Thoracic aorta (tissue), 2 donors: ENCODE measurements around the gene NCOA3. TPM values are rescaled to one million over a fixed set of nuclear protein-coding genes. Genes with fewer than 3 reads are reported as not detected.

Experiments used
- ATAC-seq: fragments of 150-250 bp; one replicate; pipeline ENCODE4 v1.8.0; 2017; ENCODE audit warnings: low read depth; ENCODE audit not compliant: insufficient number of reproducible peaks, low FRiP score
- DNase-seq: peaks from one replicate; pipeline ENCODE4 v3.0.0-alpha.2; 2020; ENCODE audit warnings: low spot score
- H3K27ac ChIP-seq, 2 donors: fragments of 200-600 bp; sonication (generic); 1 replicate in 1 of 2; 2 replicates in 1 of 2; pipeline ENCODE4 v1.5.1; 2016; ENCODE audit warnings: mild to moderate bottlenecking in 2 of 2, moderate library complexity in 2 of 2
- H3K27me3 ChIP-seq: fragments of 200-600 bp; sonication (generic); replicated peaks from 2 replicates; pipeline ENCODE4 v1.6.0; 2016; ENCODE audit warnings: mild to moderate bottlenecking; ENCODE audit not compliant: insufficient read depth
- H3K36me3 ChIP-seq: fragments of 200-600 bp; sonication (generic); one replicate; pipeline ENCODE4 v1.5.1; 2016
- H3K4me1 ChIP-seq, 2 donors: fragments of 200-600 bp; sonication (generic); 1 replicate in 1 of 2; 2 replicates in 1 of 2; pipeline versions ENCODE4 v1.5.1 to v1.6.0; 2016; ENCODE audit warnings: low read depth in 2 of 2, mild to moderate bottlenecking in 1 of 2; ENCODE audit not compliant: control insufficient read depth in 1 of 2
- H3K4me3 ChIP-seq: fragments of 200-600 bp; sonication (generic); 2 replicates; pipeline ENCODE4 v1.5.1; 2016; ENCODE audit warnings: mild to moderate bottlenecking
- H3K9me3 ChIP-seq: fragments of 200-600 bp; sonication (generic); 2 replicates; pipeline ENCODE4 v1.5.1; 2016
- total RNA-seq, 2 donors: library from RNA; depleted of rRNA; stranded (reverse); fragments of >200 nt; gene quantifications; one replicate each; pipeline versions ENCODE4 v1.1.0 to v1.2.3, GENCODE V29; 2016
- TF ChIP-seq, protein P1 (sequence below): fragments of 200-600 bp; sonication (generic); IDR thresholded peaks from one replicate; pipeline ENCODE4 v1.5.1; 2019; ENCODE audit warnings: antibody characterized with exemption

NCOA3 gene
- total RNA-seq, 2 donors from 2014 or later: 44.3 to 68.1 TPM

DNA sequence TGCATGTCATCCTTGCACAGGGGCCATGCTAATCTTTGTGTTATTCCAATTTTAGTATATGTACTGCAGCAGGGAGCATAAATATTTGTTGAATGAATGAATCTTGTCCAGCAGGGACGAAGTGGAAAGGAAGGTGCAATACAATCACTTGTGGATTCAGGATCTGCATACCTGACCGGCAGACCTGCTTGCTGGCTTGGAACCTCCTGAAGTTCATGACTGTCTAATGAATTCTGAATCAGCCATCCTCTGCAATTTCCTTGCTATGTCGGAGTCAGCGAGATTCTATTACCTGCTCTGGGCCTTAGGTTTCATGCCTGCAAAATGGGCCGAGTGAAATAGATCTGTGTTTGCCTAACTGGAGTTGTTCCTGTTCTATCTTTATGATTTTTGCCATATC is 17.4 kb upstream of the NCOA3 start:
- Histone ChIP-seq H3K27ac (no peak overlapping the region), H3K4me3 (no peak overlapping the region), H3K27me3 (no peaks in the 10 kb centered on the region), H3K36me3 (no peaks in the 10 kb centered on the region), H3K9me3 (no peaks in the 10 kb centered on the region), H3K4me1 (no peaks in the 10 kb centered on the region)
- TF ChIP-seq, protein P1, sequence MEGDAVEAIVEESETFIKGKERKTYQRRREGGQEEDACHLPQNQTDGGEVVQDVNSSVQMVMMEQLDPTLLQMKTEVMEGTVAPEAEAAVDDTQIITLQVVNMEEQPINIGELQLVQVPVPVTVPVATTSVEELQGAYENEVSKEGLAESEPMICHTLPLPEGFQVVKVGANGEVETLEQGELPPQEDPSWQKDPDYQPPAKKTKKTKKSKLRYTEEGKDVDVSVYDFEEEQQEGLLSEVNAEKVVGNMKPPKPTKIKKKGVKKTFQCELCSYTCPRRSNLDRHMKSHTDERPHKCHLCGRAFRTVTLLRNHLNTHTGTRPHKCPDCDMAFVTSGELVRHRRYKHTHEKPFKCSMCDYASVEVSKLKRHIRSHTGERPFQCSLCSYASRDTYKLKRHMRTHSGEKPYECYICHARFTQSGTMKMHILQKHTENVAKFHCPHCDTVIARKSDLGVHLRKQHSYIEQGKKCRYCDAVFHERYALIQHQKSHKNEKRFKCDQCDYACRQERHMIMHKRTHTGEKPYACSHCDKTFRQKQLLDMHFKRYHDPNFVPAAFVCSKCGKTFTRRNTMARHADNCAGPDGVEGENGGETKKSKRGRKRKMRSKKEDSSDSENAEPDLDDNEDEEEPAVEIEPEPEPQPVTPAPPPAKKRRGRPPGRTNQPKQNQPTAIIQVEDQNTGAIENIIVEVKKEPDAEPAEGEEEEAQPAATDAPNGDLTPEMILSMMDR: no peak
- DNase-seq (no peak), ATAC-seq (no peak)

DNA sequence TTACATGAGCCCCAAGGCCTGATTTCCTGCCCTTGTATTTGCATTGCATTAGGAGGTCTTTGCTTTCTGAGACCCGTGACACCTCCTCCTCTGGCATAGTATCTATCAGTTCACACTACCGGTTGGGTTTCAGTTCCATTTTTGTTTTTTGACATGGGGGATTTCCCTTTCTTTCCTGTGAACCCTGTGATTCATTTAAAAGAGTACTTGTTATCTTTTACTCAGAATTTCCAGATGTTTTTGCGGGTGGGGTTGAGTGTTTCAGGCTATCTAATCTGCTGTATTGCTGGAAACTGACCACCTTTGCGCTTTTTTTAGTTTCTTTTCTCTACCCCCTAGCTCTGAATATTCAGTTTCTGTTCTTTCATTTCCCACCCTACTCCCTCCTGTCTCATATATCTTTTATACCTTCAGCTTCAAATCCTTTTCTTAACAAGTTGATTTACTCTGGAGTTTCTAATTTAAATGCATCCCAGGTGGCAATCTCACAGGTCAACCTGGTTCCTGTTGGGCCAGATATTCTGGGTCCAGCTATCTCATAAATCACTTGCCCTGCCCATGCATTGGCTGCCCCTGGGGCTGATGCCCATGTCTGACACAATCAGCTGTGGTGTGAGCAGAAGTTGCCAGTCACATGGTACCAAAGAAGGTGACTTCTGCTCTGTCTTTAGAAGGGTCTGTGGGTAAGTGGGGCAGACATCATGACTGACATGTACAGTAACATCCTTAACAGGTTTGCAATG is 14.3 kb upstream of the NCOA3 start:
- Histone ChIP-seq H3K27ac (no peak overlapping the region), H3K9me3 (no peaks in the 10 kb centered on the region), H3K36me3 (no peaks in the 10 kb centered on the region), H3K27me3 (no peaks in the 10 kb centered on the region), H3K4me3 (no peak overlapping the region), H3K4me1 (peaks cover 0 to 3% of the 10 kb centered on the region in 2 donors)
- TF ChIP-seq, protein P1: no peak
- DNase-seq (no peak), ATAC-seq (no peak)

DNA sequence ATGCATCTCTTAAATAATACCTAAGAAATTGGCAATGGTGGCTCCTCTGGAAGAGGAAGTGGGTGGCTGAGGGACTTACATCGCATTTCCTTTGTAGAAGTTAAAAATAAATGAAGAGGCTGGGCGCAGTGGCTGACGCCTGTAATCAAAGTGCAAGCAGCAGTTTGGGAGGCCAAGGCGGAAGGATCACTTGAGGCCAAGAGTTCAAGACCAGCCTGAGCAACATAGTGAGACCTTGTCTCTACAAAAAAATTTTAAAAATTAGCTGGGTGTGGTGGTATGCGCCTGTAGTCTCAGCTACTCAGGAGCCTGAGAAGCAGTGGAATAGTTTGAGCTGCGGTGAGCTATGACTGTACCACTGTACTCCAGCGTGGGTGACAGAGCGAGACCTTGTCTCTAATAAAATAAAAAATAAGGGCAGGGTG is 12.2 kb upstream of the NCOA3 start:
- TF ChIP-seq, protein P1: no peak
- no peaks in the 10 kb centered on the region for H3K36me3 ChIP-seq
- H3K27ac ChIP-seq: no peak overlapping the region
- no peaks in the 10 kb centered on the region for H3K27me3 ChIP-seq
- no peak overlapping the region for H3K4me3 ChIP-seq
- ATAC-seq: no peak
- H3K9me3 ChIP-seq: no peaks in the 10 kb centered on the region
- peaks cover 16 to 24% of the 10 kb centered on the region in 2 donors for H3K4me1 ChIP-seq
- DNase-seq: no peak

DNA sequence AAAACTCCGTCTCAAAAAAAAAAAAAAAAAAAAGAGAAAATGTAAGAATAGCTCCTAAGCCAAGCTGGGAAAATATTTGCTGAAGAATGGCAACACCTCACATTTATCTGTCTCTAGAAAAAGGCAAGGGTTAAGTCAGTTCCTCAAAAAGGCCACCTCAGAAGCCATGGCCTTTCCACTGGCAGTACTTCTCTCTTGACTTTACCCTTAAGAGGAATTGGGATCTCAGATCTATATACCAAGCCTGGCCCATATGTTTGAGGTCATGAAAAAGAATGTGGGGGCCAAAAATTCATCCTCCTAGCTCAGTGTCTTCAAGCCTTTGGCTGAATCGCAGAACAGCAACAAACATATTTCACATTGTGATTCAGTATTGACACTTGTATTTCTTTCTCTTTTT is 10.9 kb upstream of the NCOA3 start:
- Histone ChIP-seq H3K27me3 (no peaks in the 10 kb centered on the region), H3K4me1 (peaks cover 16 to 24% of the 10 kb centered on the region in 2 donors), H3K27ac (no peak overlapping the region), H3K36me3 (no peaks in the 10 kb centered on the region), H3K9me3 (no peaks in the 10 kb centered on the region), H3K4me3 (no peak overlapping the region)
- ATAC-seq: no peak
- TF ChIP-seq, protein P1: no peak
- no peak for DNase-seq

DNA sequence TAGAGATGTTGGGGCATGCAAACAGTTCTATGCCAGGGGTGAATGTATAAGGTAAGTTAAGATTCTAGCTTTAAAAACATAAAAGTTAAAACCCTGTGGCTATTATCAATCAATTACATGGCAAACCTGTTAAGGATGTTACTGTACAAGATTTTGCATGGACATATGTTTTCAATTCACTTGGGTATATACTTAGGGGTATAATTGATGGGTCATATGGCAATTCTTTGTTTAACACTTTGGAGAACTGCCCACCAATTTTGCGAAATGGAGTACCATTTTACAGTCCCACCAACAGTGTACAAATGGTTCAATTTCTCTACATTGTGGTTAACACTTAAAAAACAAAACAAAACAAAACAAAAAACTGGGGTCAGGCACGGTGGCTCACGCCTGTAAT is 9.4 kb upstream of the NCOA3 start:
- DNase-seq (no peak), ATAC-seq (no peak)
- peak overlapping the region; percentile 54 to 60 for H3K27ac ChIP-seq
- H3K4me1 ChIP-seq: peaks cover 16 to 24% of the 10 kb centered on the region in 2 donors
- no peak overlapping the region for H3K4me3 ChIP-seq
- H3K36me3 ChIP-seq: no peaks in the 10 kb centered on the region
- no peaks in the 10 kb centered on the region for H3K27me3 ChIP-seq
- no peaks in the 10 kb centered on the region for H3K9me3 ChIP-seq
- TF ChIP-seq, protein P1: no peak
